ENCODE data around the gene SIGLEC11. TPM values are rescaled to one million over a fixed set of nuclear protein-coding genes. Genes with fewer than 3 reads are reported as not detected.

Gene SIGLEC11
- polyA plus RNA-seq, 3 donors, result 0.28 to 2.2 (median 0.67) TPM

DNA sequence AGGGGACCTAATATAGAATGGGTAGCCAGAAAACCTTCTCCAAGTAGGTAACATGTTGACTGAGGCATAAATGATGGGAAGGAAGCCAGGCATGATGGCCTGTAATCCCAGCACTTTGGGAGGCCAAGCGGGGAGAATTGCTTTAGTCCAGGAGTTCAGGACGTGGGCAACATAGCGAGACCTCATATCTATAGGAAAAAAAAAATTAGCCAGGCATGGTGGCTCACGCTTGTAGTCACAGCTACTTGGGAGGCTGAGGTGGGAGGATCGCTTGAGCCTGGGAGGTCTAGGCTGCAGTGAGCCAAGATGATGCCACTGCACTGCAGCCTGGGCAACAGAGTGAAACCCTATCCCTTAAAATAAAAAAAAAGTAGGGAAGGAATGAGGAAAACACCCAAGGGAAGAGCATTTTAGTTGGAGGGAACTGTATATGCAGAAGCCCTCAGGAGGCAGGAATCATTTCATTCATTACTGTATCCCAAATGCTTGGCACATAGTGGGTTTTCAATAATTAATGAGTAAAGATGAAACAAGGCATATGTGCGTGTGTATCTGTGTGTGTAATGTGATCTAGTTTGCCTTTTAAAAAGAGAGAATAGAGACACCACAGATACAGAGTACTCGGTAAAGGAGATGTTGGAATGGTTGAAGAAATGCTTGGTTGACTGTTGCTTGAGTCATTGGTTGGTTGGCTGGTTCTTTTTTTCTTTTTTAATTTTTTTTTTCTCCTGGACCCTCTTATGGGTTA is 29.5 kb downstream of the SIGLEC11 start:
- Histone ChIP-seq H3K4me3 (replicated peaks in 1 of 3; ENCODE audit: low read depth in 2 of 3, low read length in 3 of 3) (no peak overlapping the region), H3K4me1 (ENCODE audit: control insufficient read depth in 1 of 2, insufficient read depth in 2 of 2, low read length in 2 of 2) (peaks cover 32 to 44% of the 10 kb centered on the region in 2 donors), H3K27me3 (ENCODE audit: control insufficient read depth in 2 of 2, insufficient read depth in 2 of 2, low read length in 2 of 2) (no peaks in the 10 kb centered on the region), H4K20me1 (ENCODE audit: insufficient read depth, low read length) (peaks cover 54% of the 10 kb centered on the region), H3K36me3 (replicated peaks in 1 of 2; ENCODE audit: control insufficient read depth in 1 of 2, insufficient read depth in 2 of 2, low read length in 2 of 2) (peaks cover 15 to 36% of the 10 kb centered on the region in 2 donors), H3K9ac (ENCODE audit: insufficient read depth, low read length, poor library complexity, severe bottlenecking) (no peak overlapping the region), H2AFZ (ENCODE audit: insufficient read depth, low read depth, low read length, poor library complexity, severe bottlenecking) (no peak overlapping the region), H3K79me2 (ENCODE audit: insufficient read depth, low read length) (peaks cover 16% of the 10 kb centered on the region), H3K27ac (ENCODE audit: low read depth in 1 of 2, low read length in 2 of 2) (no peak overlapping the region), H3K9me3 (replicated peaks in 1 of 2; ENCODE audit: control insufficient read depth in 1 of 2, insufficient read depth in 1 of 2, low read length in 2 of 2) (no peaks in the 10 kb centered on the region), H3K4me2 (replicated peaks; ENCODE audit: extremely low read depth, low read length, poor library complexity, severe bottlenecking) (no peak overlapping the region)
- H3K27me3 Mint-ChIP-seq (ENCODE audit: low read depth in 3 of 3), result peaks cover 6 to 15% (median 12%) of the 10 kb centered on the region in 3 donors
- no peak for DNase-seq
- TF ChIP-seq, protein P1, sequence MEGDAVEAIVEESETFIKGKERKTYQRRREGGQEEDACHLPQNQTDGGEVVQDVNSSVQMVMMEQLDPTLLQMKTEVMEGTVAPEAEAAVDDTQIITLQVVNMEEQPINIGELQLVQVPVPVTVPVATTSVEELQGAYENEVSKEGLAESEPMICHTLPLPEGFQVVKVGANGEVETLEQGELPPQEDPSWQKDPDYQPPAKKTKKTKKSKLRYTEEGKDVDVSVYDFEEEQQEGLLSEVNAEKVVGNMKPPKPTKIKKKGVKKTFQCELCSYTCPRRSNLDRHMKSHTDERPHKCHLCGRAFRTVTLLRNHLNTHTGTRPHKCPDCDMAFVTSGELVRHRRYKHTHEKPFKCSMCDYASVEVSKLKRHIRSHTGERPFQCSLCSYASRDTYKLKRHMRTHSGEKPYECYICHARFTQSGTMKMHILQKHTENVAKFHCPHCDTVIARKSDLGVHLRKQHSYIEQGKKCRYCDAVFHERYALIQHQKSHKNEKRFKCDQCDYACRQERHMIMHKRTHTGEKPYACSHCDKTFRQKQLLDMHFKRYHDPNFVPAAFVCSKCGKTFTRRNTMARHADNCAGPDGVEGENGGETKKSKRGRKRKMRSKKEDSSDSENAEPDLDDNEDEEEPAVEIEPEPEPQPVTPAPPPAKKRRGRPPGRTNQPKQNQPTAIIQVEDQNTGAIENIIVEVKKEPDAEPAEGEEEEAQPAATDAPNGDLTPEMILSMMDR (IDR thresholded peaks at IDR 0.05), result no peak
- H3K4me3 Mint-ChIP-seq, result no peak overlapping the region
- H3K4me1 Mint-ChIP-seq, result peaks cover 39% of the 10 kb centered on the region
- intact Hi-C loops (cut with micrococcal nuclease), result no loop called here
- 93% methylated on average over 4 of the region's 7 CpGs for WGBS (ENCODE audit: insufficient coverage)
- peaks cover 30 to 31% of the 10 kb centered on the region in 2 donors for H3K36me3 Mint-ChIP-seq
- H3K9me3 Mint-ChIP-seq, result peaks cover 0 to 4% (median 0%) of the 10 kb centered on the region in 7 donors
- H3K27ac Mint-ChIP-seq, result peak overlapping the region in 2 of 7 donors; percentile 10 to 30

DNA sequence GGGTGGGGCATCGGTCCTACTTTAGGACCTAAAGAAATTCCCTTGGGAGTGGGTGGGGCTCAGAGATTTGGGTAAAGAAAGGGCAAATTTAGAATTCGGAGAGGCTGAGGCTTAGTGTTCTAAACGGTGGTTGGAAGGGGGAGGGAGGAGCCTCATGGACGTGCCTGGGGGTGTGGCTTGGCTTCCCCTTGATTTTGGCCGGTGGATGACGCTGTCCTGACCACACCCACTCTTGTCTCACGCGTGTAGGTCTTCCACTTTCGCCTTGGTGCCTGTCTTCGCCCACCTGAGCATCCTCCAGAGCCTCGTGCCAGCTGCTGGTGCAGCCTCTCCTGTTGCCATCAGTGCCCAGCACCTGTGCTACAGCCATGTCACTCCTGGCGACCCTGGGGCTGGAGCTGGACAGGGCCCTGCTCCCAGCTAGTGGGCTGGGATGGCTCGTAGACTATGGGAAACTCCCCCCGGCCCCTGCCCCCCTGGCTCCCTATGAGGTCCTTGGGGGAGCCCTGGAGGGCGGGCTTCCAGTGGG is 30.4 kb downstream of the SIGLEC11 start:
- peak in 2 of 3 donors; percentile 43 to 49 for DNase-seq
- Histone ChIP-seq H3K9me3 (replicated peaks in 1 of 2; ENCODE audit: control insufficient read depth in 1 of 2, insufficient read depth in 1 of 2, low read length in 2 of 2) (no peaks in the 10 kb centered on the region), H3K36me3 (replicated peaks in 1 of 2; ENCODE audit: control insufficient read depth in 1 of 2, insufficient read depth in 2 of 2, low read length in 2 of 2) (peaks cover 17 to 39% of the 10 kb centered on the region in 2 donors), H3K4me3 (replicated peaks in 1 of 3; ENCODE audit: low read depth in 2 of 3, low read length in 3 of 3) (peak overlapping the region in 1 of 3 experiments; percentile 91), H3K9ac (ENCODE audit: insufficient read depth, low read length, poor library complexity, severe bottlenecking) (no peak overlapping the region), H3K79me2 (ENCODE audit: insufficient read depth, low read length) (peaks cover 25% of the 10 kb centered on the region), H3K4me1 (ENCODE audit: control insufficient read depth in 1 of 2, insufficient read depth in 2 of 2, low read length in 2 of 2) (peaks cover 33 to 49% of the 10 kb centered on the region in 2 donors), H3K27me3 (ENCODE audit: control insufficient read depth in 2 of 2, insufficient read depth in 2 of 2, low read length in 2 of 2) (no peaks in the 10 kb centered on the region), H2AFZ (ENCODE audit: insufficient read depth, low read depth, low read length, poor library complexity, severe bottlenecking) (no peak overlapping the region), H3K4me2 (replicated peaks; ENCODE audit: extremely low read depth, low read length, poor library complexity, severe bottlenecking) (peak overlapping the region; percentile 89), H4K20me1 (ENCODE audit: insufficient read depth, low read length) (peaks cover 60% of the 10 kb centered on the region), H3K27ac (ENCODE audit: low read depth in 1 of 2, low read length in 2 of 2) (peak overlapping the region in 1 of 2 donors; percentile 88)
- intact Hi-C loops (cut with micrococcal nuclease), result no loop called here
- TF ChIP-seq, protein P1 (IDR thresholded peaks at IDR 0.05), result no peak
- Mint-ChIP-seq H3K36me3 (peaks cover 33 to 36% of the 10 kb centered on the region in 2 donors), H3K4me1 (peaks cover 42% of the 10 kb centered on the region), H3K27ac (peak overlapping the region in 6 of 7 donors; percentile 96 to 100 (median 97)), H3K4me3 (peak overlapping the region; percentile 90 to 97), H3K27me3 (ENCODE audit: low read depth in 3 of 3) (peaks cover 2 to 9% (median 9%) of the 10 kb centered on the region in 3 donors), H3K9me3 (peaks cover 0 to 4% (median 0%) of the 10 kb centered on the region in 7 donors)
- 72% methylated on average over 12 of the region's 15 CpGs for WGBS (ENCODE audit: insufficient coverage)

Data from CD14-positive monocyte (primary cell).